Activated T-cell treated with anti-CD3 and anti-CD28 coated beads for 48 hours (primary cell): ENCODE measurements around the gene STRN4.

Experiments
- DNase-seq: peaks from one replicate; pipeline ENCODE4 v3.0.0-alpha.2; 2020; ENCODE audit warnings: low read depth

The STRN4 gene

GRCh38 chr19:46744005-46744691 lies 2.1 kb downstream of the STRN4 start:
- DNase-seq: no peak

GRCh38 chr19:46742926-46743480 lies 3.2 kb downstream of the STRN4 start:
- no peak for DNase-seq

GRCh38 chr19:46741447-46741846 lies 4.8 kb downstream of the STRN4 start:
- no peak for DNase-seq

GRCh38 chr19:46739290-46739771 lies 6.9 kb downstream of the STRN4 start:
- no peak for DNase-seq

GRCh38 chr19:46737761-46738171 lies 8.5 kb downstream of the STRN4 start:
- no peak for DNase-seq

- DNase-seq: no peak
Measured at GRCh38 chr19:46737298-46737654, 9.0 kb downstream of the STRN4 start.

GRCh38 chr19:46736531-46737297 lies 9.5 kb downstream of the STRN4 start:
- DNase-seq: no peak

- DNase-seq: no peak
Measured at GRCh38 chr19:46733690-46734292, 12.5 kb downstream of the STRN4 start.

- DNase-seq: no peak
Measured at GRCh38 chr19:46732966-46733689, 13.1 kb downstream of the STRN4 start.

- no peak for DNase-seq
Measured at GRCh38 chr19:46732172-46732938, 13.9 kb downstream of the STRN4 start.

- no peak for DNase-seq
Measured at GRCh38 chr19:46731584-46731983, 14.7 kb downstream of the STRN4 start.

GRCh38 chr19:46731007-46731501 lies 15.2 kb downstream of the STRN4 start:
- no peak for DNase-seq

GRCh38 chr19:46730595-46730994 lies 15.7 kb downstream of the STRN4 start:
- no peak for DNase-seq

GRCh38 chr19:46730187-46730586 lies 16.1 kb downstream of the STRN4 start:
- DNase-seq: no peak

GRCh38 chr19:46729696-46730095 lies 16.6 kb downstream of the STRN4 start:
- no peak for DNase-seq

GRCh38 chr19:46728693-46729339 lies 17.4 kb downstream of the STRN4 start:
- DNase-seq: peak; percentile 69

- no peak for DNase-seq
Measured at GRCh38 chr19:46728208-46728607, 18.0 kb downstream of the STRN4 start.

GRCh38 chr19:46727757-46728156 lies 18.5 kb downstream of the STRN4 start:
- no peak for DNase-seq

- no peak for DNase-seq
Measured at GRCh38 chr19:46726971-46727501, 19.2 kb downstream of the STRN4 start.

- no peak for DNase-seq
Measured at GRCh38 chr19:46726551-46726950, 19.7 kb downstream of the STRN4 start.
